K562 (cell line): ENCODE results near the gene ORC3. TPM values are rescaled to one million over a fixed set of nuclear protein-coding genes. Genes with fewer than 3 reads are reported as not detected.

Experiments
- ATAC-seq: fragments of 200-7000 bp; cut with Tn5 transposase; 3 replicates; pipeline ENCODE4 v1.9.1; 2020; ENCODE audit warnings: moderate library complexity
- BruUV-seq: library from RNA; stranded (reverse); fragments of 400-500 nt; replicated peaks from 2 replicates; lab custom pipeline; 2021; lab: Mats Ljungman, UMichigan
- CTCF ChIA-PET: fragments of 300-600 bp; formaldehyde crosslinking; extraction: SDS; loops from one replicate; lab custom pipeline; 2021; ENCODE audit warnings: low intra/inter-chr PET ratio; lab: Yijun Ruan, JAX
- POLR2A ChIA-PET: fragments of 300-600, 350-650 bp; sonication (Branson Sonifier 250); formaldehyde crosslinking; extraction: SDS; loops from one replicate; lab custom pipeline; 2021; ENCODE audit warnings: antibody characterized with exemption, inconsistent platforms; lab: Yijun Ruan, JAX
- DNase-seq, 4 experiments: peaks; one replicate each; pipeline versions ENCODE4 v3.0.0 to v3.0.0-alpha.2; 2011 to 2018; ENCODE audit warnings: low spot score in 3 of 4, mixed read lengths in 3 of 4; ENCODE audit errors: extremely low read depth in 1 of 4
- FAIRE-seq: peaks from 2 replicates; lab custom pipeline; 2011; peaks lifted over from hg19 to GRCh38; lab: Jason Lieb, UNC
- H2AFZ ChIP-seq: 2 replicates; pipeline ENCODE4 v1.6.0; 2011; ENCODE audit warnings: low read depth, low read length, control low read depth, inconsistent platforms
- H3K27ac ChIP-seq: fragments of 200-600 bp; 3 replicates; pipeline ENCODE4 v1.8.0; 2011; ENCODE audit warnings: low read depth, mild to moderate bottlenecking, control low read depth, inconsistent platforms, low read length, moderate library complexity, mixed read lengths; ENCODE audit errors: extremely low read depth
- H3K27me3 ChIP-seq, 2 experiments: fragments of 300-600 bp in 1 of 2; 2 replicates in 1 of 2; 3 replicates in 1 of 2; pipeline versions ENCODE4 v1.6.0 to v1.8.0; 2011; ENCODE audit warnings: inconsistent platforms in 2 of 2, low read length in 2 of 2, mild to moderate bottlenecking in 1 of 2, mixed read lengths in 1 of 2, moderate library complexity in 1 of 2; ENCODE audit not compliant: control insufficient read depth in 2 of 2, insufficient read depth in 2 of 2
- H3K36me3 ChIP-seq: fragments of 300-600 bp; 3 replicates; pipeline ENCODE4 v1.8.0; 2011; ENCODE audit warnings: mild to moderate bottlenecking, low read length, inconsistent platforms; ENCODE audit not compliant: control insufficient read depth, insufficient read depth
- H3K4me1 ChIP-seq, 2 experiments: fragments of 200-600 bp in 1 of 2; replicated peaks in 1 of 2; 2 replicates in 1 of 2; 3 replicates in 1 of 2; pipeline versions ENCODE4 v1.5.1 to v1.8.0; 2011; ENCODE audit warnings: inconsistent platforms in 2 of 2, low read length in 2 of 2, mild to moderate bottlenecking in 1 of 2, mixed read lengths in 1 of 2, moderate library complexity in 1 of 2; ENCODE audit not compliant: control insufficient read depth in 2 of 2, insufficient read depth in 2 of 2
- H3K4me2 ChIP-seq: 2 replicates; pipeline ENCODE4 v1.6.1; 2011; ENCODE audit warnings: low read length, control low read depth, inconsistent platforms, mixed read lengths; ENCODE audit not compliant: insufficient read depth
- H3K4me3 ChIP-seq: fragments of 200-600 bp; sonication (generic), shearing (Covaris generic); 2 replicates; pipeline ENCODE4 v1.5.1; 2016; ENCODE audit warnings: control low read depth, inconsistent platforms
- H3K79me2 ChIP-seq: fragments of 200-600 bp; 3 replicates; pipeline ENCODE4 v1.8.0; 2011; ENCODE audit warnings: low read length, inconsistent platforms; ENCODE audit not compliant: control insufficient read depth, insufficient read depth
- H3K9ac ChIP-seq, 2 experiments: 2 replicates each; pipeline versions ENCODE4 v1.6.0 to v1.6.1; 2011; ENCODE audit warnings: low read depth in 2 of 2, low read length in 2 of 2, control low read depth in 1 of 2, inconsistent platforms in 1 of 2, mild to moderate bottlenecking in 1 of 2, mixed read lengths in 1 of 2; ENCODE audit not compliant: insufficient read depth in 1 of 2
- H3K9me1 ChIP-seq: one replicate; pipeline ENCODE4 v1.6.0; 2011; ENCODE audit warnings: inconsistent platforms, mild to moderate bottlenecking, low read length, moderate library complexity; ENCODE audit not compliant: control insufficient read depth, insufficient read depth
- H3K9me3 ChIP-seq: replicated peaks from 2 replicates; pipeline ENCODE4 v1.5.1; 2011; ENCODE audit warnings: low read depth, low read length, inconsistent platforms; ENCODE audit not compliant: control insufficient read depth, insufficient read depth
- H4K20me1 ChIP-seq: replicated peaks from 2 replicates; pipeline ENCODE4 v1.6.1; 2011; ENCODE audit warnings: low read length, inconsistent platforms, mixed read lengths; ENCODE audit not compliant: control insufficient read depth, insufficient read depth
- ADNP ChIP-seq: fragments of 200-800 bp; sonication (Bioruptor generic); IDR thresholded peaks from 2 replicates; pipeline ENCODE4 v1.6.1; 2016; ENCODE audit warnings: missing genetic modification characterization, missing compliant biosample characterization
- CGGBP1 ChIP-seq: fragments of 250-450 bp; sonication (Bioruptor Pico); IDR thresholded peaks from 2 replicates; pipeline ENCODE4 v1.9.0; 2021; ENCODE audit warnings: mild to moderate bottlenecking
- COPS2 ChIP-seq: fragments of 450-650 bp; conservative IDR thresholded peaks from 2 replicates; pipeline ENCODE4 v1.6.1; 2016; ENCODE audit warnings: mild to moderate bottlenecking, moderate library complexity
- HINFP ChIP-seq: fragments of 450-650 bp; conservative IDR thresholded peaks from 2 replicates; pipeline ENCODE4 v1.6.1; 2016; ENCODE audit warnings: missing genetic modification characterization, low read depth, mild to moderate bottlenecking, control low read depth, missing compliant biosample characterization
- MCM3 ChIP-seq: fragments of 450-650 bp; IDR thresholded peaks from 2 replicates; pipeline ENCODE4 v1.6.1; 2016
- MITF ChIP-seq: IDR thresholded peaks from 2 replicates; pipeline ENCODE4 v1.6.1; 2014; ENCODE audit warnings: antibody characterized with exemption
- MLX ChIP-seq, 2 experiments: fragments of 450-650 bp in 1 of 2; sonication (generic) in 1 of 2; formaldehyde crosslinking; conservative IDR thresholded peaks; 2 replicates each; pipeline versions ENCODE4 v1.4.0 to v1.8.1; 2020 to 2022; ENCODE audit warnings: mild to moderate bottlenecking in 1 of 2, missing genetic modification reagents in 1 of 2
- PURB ChIP-seq: sonication (generic); formaldehyde crosslinking; IDR thresholded peaks from 2 replicates; pipeline ENCODE4 v1.9.0; 2021; ENCODE audit warnings: low read depth, mild to moderate bottlenecking, missing genetic modification reagents
- TAF15 ChIP-seq: fragments of 200-400 bp; formaldehyde crosslinking; IDR thresholded peaks from 2 replicates; pipeline ENCODE4 v1.6.1; 2017; ENCODE audit warnings: mild to moderate bottlenecking, low read depth, low read length, moderate library complexity
- ZBED1 ChIP-seq: IDR thresholded peaks from 2 replicates; pipeline ENCODE4 v1.6.1; 2014
- ZBTB49 ChIP-seq: sonication (generic); formaldehyde crosslinking; IDR thresholded peaks from 2 replicates; pipeline ENCODE4 v1.8.0; 2022; ENCODE audit warnings: missing genetic modification reagents, mild to moderate bottlenecking, borderline replicate concordance
- ZC3H8 ChIP-seq: fragments of 450-650 bp; IDR thresholded peaks from 2 replicates; pipeline ENCODE4 v1.6.1; 2017
- ZNF445 ChIP-seq: fragments of 250-450 bp; sonication (Bioruptor Pico); IDR thresholded peaks from 2 replicates; pipeline ENCODE4 v1.4.0; 2020; ENCODE audit warnings: low read depth, mild to moderate bottlenecking, moderate library complexity
- ZNF75A ChIP-seq: fragments of 450-650 bp; formaldehyde crosslinking; IDR thresholded peaks from 2 replicates; pipeline ENCODE4 v1.4.0; 2020; ENCODE audit warnings: mild to moderate bottlenecking
- ZNF764 ChIP-seq: fragments of 250-450 bp; sonication (Bioruptor Pico); IDR thresholded peaks from 2 replicates; pipeline ENCODE4 v1.4.0; 2020; ENCODE audit warnings: low read depth, mild to moderate bottlenecking, moderate library complexity
- WGBS: fragments of 100-300 bp; shearing (Covaris generic); methylation state at CpG from one replicate; pipeline ENCODE4 v1.1.6; 2016; ENCODE audit warnings: low coverage, mixed read lengths; ENCODE audit not compliant: insufficient coverage; ENCODE audit errors: missing lambda C conversion rate; 5-methylcytosine and 5-hydroxymethylcytosine counted together
- in situ Hi-C: fragments of 300-500 bp; cut with MboI; formaldehyde crosslinking; loops from 4 replicates; pipeline ENCODE4 v1.15.0; 2018; ENCODE audit warnings: inconsistent platforms, mixed read lengths
- intact Hi-C: fragments of 100-400 bp; cut with micrococcal nuclease; formaldehyde crosslinking; loops from 2 replicates; pipeline ENCODE4 v1.14.2; 2022
- polyA plus RNA-seq, 8 experiments: library from polyadenylated mRNA; depleted of rRNA in 4 of 8; stranded (reverse) in 5 of 8; unstranded in 3 of 8; fragments of >200 nt; fragmentation: Nextera tagmentation in 2 of 8; fragmentation: Illumina TruSeq in 1 of 8; extraction: Ambion mirVana in 2 of 8; extraction: Trizol in 1 of 8; gene quantifications; 2 replicates each; pipeline versions ENCODE4 v1.2.1 to v1.2.3, GENCODE V29; 2011 to 2014; ENCODE audit warnings: inconsistent platforms in 1 of 8, missing spikeins in 1 of 8
- total RNA-seq, 7 experiments: library from RNA; depleted of rRNA in 6 of 7; stranded (reverse); fragments of >200 nt in 6 of 7; fragmentation: Illumina TruSeq in 2 of 7; extraction: Trizol in 2 of 7; gene quantifications; 2 replicates each; pipeline versions ENCODE4 v1.2.1 to v1.2.3, GENCODE V29; 2011 to 2021; ENCODE audit warnings: low replicate concordance in 1 of 7

The ORC3 gene
- total and polyA plus RNA-seq, 9 of the 15 experiments (the other 6 are each of a cell fraction or from before 2014, with no cell fraction given): 28.8 to 159 (median 74.8) TPM

GRCh38 chr6:87654122-87654521 lies 64.2 kb downstream of the ORC3 start:
- no peaks in the 10 kb centered on the region for H3K27me3 ChIP-seq
- no peak for DNase-seq
- TF ChIP-seq COPS2: no peak
- TF ChIP-seq TAF15: no peak
- TF ChIP-seq ZNF764 (CRISPR knock-in tag): no peak
- TF ChIP-seq ZNF75A: no peak
- no peak for TF ChIP-seq ZC3H8
- TF ChIP-seq MITF: no peak
- no peak for TF ChIP-seq MCM3
- TF ChIP-seq MLX (CRISPR knock-in tag; conservative IDR thresholded peaks at IDR 0.05): no peak
- TF ChIP-seq ADNP (tag): no peak
- no peak for TF ChIP-seq ZBED1
- TF ChIP-seq ZNF445: no peak
- no peak for TF ChIP-seq ZBTB49
- no peak for TF ChIP-seq PURB
- no peak for TF ChIP-seq HINFP (tag)
- no peak for TF ChIP-seq CGGBP1 (CRISPR knock-in tag)
- FAIRE-seq: no peak
- H3K9me1 ChIP-seq: no peaks in the 10 kb centered on the region
- H3K9me3 ChIP-seq: no peaks in the 10 kb centered on the region
- intact Hi-C loops (no loop called here), in situ Hi-C loops (no loop called here)
- H3K4me1 ChIP-seq: no peaks in the 10 kb centered on the region
- H3K4me2 ChIP-seq: no peak overlapping the region
- ChIA-PET POLR2A (no interaction called here), CTCF (no interaction called here)
- 100% methylated on average over 1 of the region's 1 CpG for WGBS
- H2AFZ ChIP-seq: no peak overlapping the region
- H3K4me3 ChIP-seq: no peak overlapping the region
- no peak for ATAC-seq
- no TSS peak for BruUV-seq
- no peaks in the 10 kb centered on the region for H3K79me2 ChIP-seq
- H3K9ac ChIP-seq: no peak overlapping the region
- H3K27ac ChIP-seq: no peak overlapping the region
- peaks cover 59% of the 10 kb centered on the region; the same call in 2 of the 3 replicates for H3K36me3 ChIP-seq
- H4K20me1 ChIP-seq: no peaks in the 10 kb centered on the region
